OCI-LY3 (cell line): ENCODE measurements around the gene NEDD4.
"Not testable (repeated sequence)": the region's sequence is repeated elsewhere in the genome, so short reads cannot be mapped to it uniquely, and the experiment has no call there.

ENCODE experiments used
- H2AFZ ChIP-seq: fragments of 200-600, 300-600 bp; shearing (Covaris generic); 2 replicates; pipeline ENCODE4 v1.6.0; 2014; ENCODE audit warnings: antibody characterized with exemption, low read depth, low read length
- H3K27ac ChIP-seq: fragments of 200-600, 300-600 bp; sonication (generic); 2 replicates; pipeline ENCODE4 v1.5.1; 2014; ENCODE audit warnings: mild to moderate bottlenecking, low read length, moderate library complexity, mixed read lengths
- H3K27me3 ChIP-seq: fragments of 200-600, 300-600 bp; sonication (generic); 2 replicates; pipeline ENCODE4 v1.6.1; 2014; ENCODE audit warnings: low read depth, low read length, mixed read lengths
- H3K36me3 ChIP-seq: fragments of 200-600, 300-600 bp; sonication (generic); replicated peaks from 2 replicates; pipeline ENCODE3; 2014; ENCODE audit warnings: low read depth, low read length, mixed read lengths
- H3K4me1 ChIP-seq: fragments of 300-600, 200-600 bp; sonication (generic); 2 replicates; pipeline ENCODE4 v1.6.1; 2014; ENCODE audit warnings: low read length, mixed read lengths
- H3K4me2 ChIP-seq: fragments of 200-600, 300-600 bp; sonication (generic); 2 replicates; pipeline ENCODE4 v1.6.1; 2014; ENCODE audit warnings: low read length, mixed read lengths
- H3K4me3 ChIP-seq: fragments of 300-600, 200-600 bp; sonication (generic); 2 replicates; pipeline ENCODE4 v1.5.1; 2014; ENCODE audit warnings: antibody characterized with exemption, mild to moderate bottlenecking, low read length, moderate library complexity
- H3K79me2 ChIP-seq: fragments of 300-600, 200-600 bp; shearing (Covaris generic); 2 replicates; pipeline ENCODE4 v1.6.1; 2014; ENCODE audit warnings: mild to moderate bottlenecking, low read length, mixed read lengths
- H3K9ac ChIP-seq: fragments of 300-600, 200-600 bp; shearing (Covaris generic); 2 replicates; pipeline ENCODE4 v1.6.0; 2014; ENCODE audit warnings: mild to moderate bottlenecking, low read length, moderate library complexity
- H3K9me3 ChIP-seq: fragments of 200-600, 300-600 bp; shearing (Covaris generic); 2 replicates; pipeline ENCODE4 v1.6.1; 2014; ENCODE audit warnings: low read length, mixed read lengths; ENCODE audit not compliant: insufficient read depth
- H4K20me1 ChIP-seq: fragments of 200-600, 300-600 bp; sonication (generic); 2 replicates; pipeline ENCODE4 v1.6.1; 2016; ENCODE audit warnings: low read length, mixed read lengths; ENCODE audit not compliant: insufficient read depth
- EZH2phosphoT487 ChIP-seq: fragments of 200-600 bp; shearing (Covaris generic); IDR thresholded peaks from 2 replicates; pipeline ENCODE4 v1.6.1; 2018; ENCODE audit warnings: antibody characterized with exemption, mixed run types, low read depth
- TF ChIP-seq, protein P1 (sequence below): fragments of 200-600, 300-600 bp; sonication (generic); IDR thresholded peaks from 2 replicates; pipeline ENCODE4 v1.5.1; 2014; ENCODE audit warnings: antibody characterized with exemption, low read length, low read depth

NEDD4 gene

DNA sequence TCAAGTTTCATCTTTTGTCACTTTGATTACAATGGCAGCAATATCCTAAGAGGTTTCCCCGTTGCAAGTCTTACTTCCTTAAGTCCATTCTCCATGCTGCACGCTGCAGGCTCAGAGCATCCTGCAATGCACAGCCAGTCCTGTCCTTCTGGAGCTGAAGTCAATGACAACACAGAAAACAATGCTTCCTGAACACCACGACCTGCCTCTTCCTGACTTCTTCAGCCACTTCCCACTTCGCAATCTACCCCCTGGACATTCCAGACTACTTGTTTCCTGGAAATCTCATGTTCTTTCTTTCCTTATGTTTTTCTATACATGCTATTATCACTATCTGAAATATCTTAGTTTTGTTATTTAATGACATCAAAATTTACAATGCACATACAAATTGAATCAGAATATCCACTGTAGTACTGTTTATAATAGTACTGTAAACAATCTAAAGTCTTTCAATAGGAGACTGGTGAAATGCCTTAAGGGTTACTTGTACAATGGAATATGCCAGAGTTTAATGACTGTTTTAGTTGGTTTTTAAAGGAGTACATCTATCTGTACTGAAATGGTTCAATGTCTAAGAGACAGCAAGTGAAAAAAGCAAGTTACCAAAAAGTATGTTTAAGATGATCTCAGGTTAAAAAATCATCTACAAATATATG lies 136.8 kb downstream of the NEDD4 start:
- no peaks in the 10 kb centered on the region for H3K27me3 ChIP-seq
- no peaks in the 10 kb centered on the region for H3K79me2 ChIP-seq
- H3K9me3 ChIP-seq = no peaks in the 10 kb centered on the region
- H2AFZ ChIP-seq = no peak overlapping the region
- no peak overlapping the region for H3K27ac ChIP-seq
- TF ChIP-seq EZH2phosphoT487 = no peak
- TF ChIP-seq, protein P1, sequence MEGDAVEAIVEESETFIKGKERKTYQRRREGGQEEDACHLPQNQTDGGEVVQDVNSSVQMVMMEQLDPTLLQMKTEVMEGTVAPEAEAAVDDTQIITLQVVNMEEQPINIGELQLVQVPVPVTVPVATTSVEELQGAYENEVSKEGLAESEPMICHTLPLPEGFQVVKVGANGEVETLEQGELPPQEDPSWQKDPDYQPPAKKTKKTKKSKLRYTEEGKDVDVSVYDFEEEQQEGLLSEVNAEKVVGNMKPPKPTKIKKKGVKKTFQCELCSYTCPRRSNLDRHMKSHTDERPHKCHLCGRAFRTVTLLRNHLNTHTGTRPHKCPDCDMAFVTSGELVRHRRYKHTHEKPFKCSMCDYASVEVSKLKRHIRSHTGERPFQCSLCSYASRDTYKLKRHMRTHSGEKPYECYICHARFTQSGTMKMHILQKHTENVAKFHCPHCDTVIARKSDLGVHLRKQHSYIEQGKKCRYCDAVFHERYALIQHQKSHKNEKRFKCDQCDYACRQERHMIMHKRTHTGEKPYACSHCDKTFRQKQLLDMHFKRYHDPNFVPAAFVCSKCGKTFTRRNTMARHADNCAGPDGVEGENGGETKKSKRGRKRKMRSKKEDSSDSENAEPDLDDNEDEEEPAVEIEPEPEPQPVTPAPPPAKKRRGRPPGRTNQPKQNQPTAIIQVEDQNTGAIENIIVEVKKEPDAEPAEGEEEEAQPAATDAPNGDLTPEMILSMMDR = no peak
- H3K4me2 ChIP-seq = no peak overlapping the region
- no peak overlapping the region for H3K4me3 ChIP-seq
- no peaks in the 10 kb centered on the region for H3K36me3 ChIP-seq
- no peaks in the 10 kb centered on the region for H3K4me1 ChIP-seq
- no peaks in the 10 kb centered on the region for H4K20me1 ChIP-seq
- no peak overlapping the region for H3K9ac ChIP-seq

GRCh38 chr15:55853134-55853533 lies 140.3 kb downstream of the NEDD4 start:
- Histone ChIP-seq H4K20me1 (no peaks in the 10 kb centered on the region), H3K4me2 (no peak overlapping the region), H3K9ac (no peak overlapping the region), H2AFZ (no peak overlapping the region), H3K27ac (no peak overlapping the region), H3K4me3 (no peak overlapping the region), H3K27me3 (no peaks in the 10 kb centered on the region), H3K79me2 (no peaks in the 10 kb centered on the region), H3K9me3 (no peaks in the 10 kb centered on the region), H3K36me3 (no peaks in the 10 kb centered on the region), H3K4me1 (no peaks in the 10 kb centered on the region)
- no peak for TF ChIP-seq EZH2phosphoT487
- TF ChIP-seq, protein P1 = no peak

GRCh38 chr15:55846116-55846707 lies 147.2 kb downstream of the NEDD4 start:
- Histone ChIP-seq H4K20me1 (no peaks in the 10 kb centered on the region), H3K27ac (no peak overlapping the region), H3K36me3 (no peaks in the 10 kb centered on the region), H3K27me3 (no peaks in the 10 kb centered on the region), H3K9me3 (no peaks in the 10 kb centered on the region), H3K4me3 (peak overlapping the region; percentile 52), H3K4me1 (peaks cover 3% of the 10 kb centered on the region; the same call in 1 of the 2 replicates), H3K9ac (no peak overlapping the region), H2AFZ (peak overlapping the region; percentile 77), H3K79me2 (no peaks in the 10 kb centered on the region), H3K4me2 (peak overlapping the region; percentile 71)
- TF ChIP-seq, protein P1 = peak; percentile 91
- no peak for TF ChIP-seq EZH2phosphoT487

DNA sequence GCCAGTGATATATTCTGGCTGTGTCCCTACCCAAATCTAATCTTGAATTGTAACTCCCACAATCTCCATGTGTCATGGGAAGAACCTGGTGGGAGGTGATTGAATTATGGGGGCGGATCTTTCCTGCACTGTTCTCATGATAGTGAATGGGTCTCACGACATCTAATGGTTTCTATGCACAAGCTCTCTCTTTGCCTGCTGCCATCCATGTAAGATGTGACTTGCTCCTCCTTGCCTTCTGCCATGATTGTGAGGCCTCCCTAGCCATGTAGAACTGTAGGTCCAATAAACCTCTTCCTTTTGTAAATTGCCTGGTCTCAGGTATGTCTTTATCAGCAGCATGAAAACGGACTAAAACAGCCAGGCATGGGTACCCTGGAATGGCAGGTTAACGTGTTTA lies 150.5 kb downstream of the NEDD4 start:
- H4K20me1 ChIP-seq, H3K27ac ChIP-seq, H3K4me1 ChIP-seq, H3K4me3 ChIP-seq, H2AFZ ChIP-seq, H3K36me3 ChIP-seq, H3K79me2 ChIP-seq, H3K4me2 ChIP-seq, H3K9ac ChIP-seq, H3K27me3 ChIP-seq, H3K9me3 ChIP-seq: not testable (repeated sequence)
